Astrocyte (in vitro differentiated cells and primary cell): Measurements from ENCODE around the gene SGIP1. TPM values are rescaled to one million over a fixed set of nuclear protein-coding genes. Genes with fewer than 3 reads are reported as not detected.
"Not testable (repeated sequence)": the region's sequence is repeated elsewhere in the genome, so short reads cannot be mapped to it uniquely, and the experiment has no call there.

Experiments
- DNase-seq: peaks from one replicate; pipeline ENCODE4 v3.0.0-alpha.2; 2010; ENCODE audit warnings: low read depth
- FAIRE-seq: peaks from 2 replicates; lab custom pipeline; 2011; peaks lifted over from hg19 to GRCh38; lab: Jason Lieb, UNC
- H2AFZ ChIP-seq: 2 replicates; pipeline ENCODE4 v1.6.0; 2012; ENCODE audit warnings: low read depth, low read length, inconsistent platforms
- H3K27ac ChIP-seq: 2 replicates; pipeline ENCODE4 v1.5.1; 2011; ENCODE audit warnings: low read depth, low read length, inconsistent platforms
- H3K27me3 ChIP-seq: 2 replicates; pipeline ENCODE4 v1.6.0; 2011; ENCODE audit warnings: low read length, inconsistent platforms; ENCODE audit not compliant: insufficient read depth
- H3K36me3 ChIP-seq: 2 replicates; pipeline ENCODE4 v1.5.1; 2011; ENCODE audit warnings: low read length, inconsistent platforms; ENCODE audit not compliant: insufficient read depth
- H3K4me1 ChIP-seq: 2 replicates; pipeline ENCODE4 v1.5.1; 2011; ENCODE audit warnings: low read length, inconsistent platforms; ENCODE audit not compliant: insufficient read depth
- H3K4me2 ChIP-seq: 2 replicates; pipeline ENCODE4 v1.6.0; 2012; ENCODE audit warnings: low read length, inconsistent platforms
- H3K4me3 ChIP-seq: 2 replicates; pipeline ENCODE4 v1.5.1; 2011; ENCODE audit warnings: low read depth, mild to moderate bottlenecking, low read length, inconsistent platforms; ENCODE audit not compliant: insufficient read depth
- H3K79me2 ChIP-seq: 2 replicates; pipeline ENCODE4 v1.6.0; 2012; ENCODE audit warnings: mild to moderate bottlenecking, low read length, inconsistent platforms; ENCODE audit not compliant: insufficient read depth
- H3K9ac ChIP-seq: 2 replicates; pipeline ENCODE4 v1.6.0; 2012; ENCODE audit warnings: mild to moderate bottlenecking, low read length, inconsistent platforms
- H3K9me3 ChIP-seq: 2 replicates; pipeline ENCODE4 v1.5.1; 2012; ENCODE audit warnings: low read depth, mild to moderate bottlenecking, low read length, inconsistent platforms; ENCODE audit not compliant: insufficient read depth
- H4K20me1 ChIP-seq: 2 replicates; pipeline ENCODE4 v1.6.0; 2012; ENCODE audit warnings: low read length, inconsistent platforms; ENCODE audit not compliant: insufficient read depth
- H3K27ac Mint-ChIP-seq: one replicate; pipeline ENCODE4 v1.8.0; 2021; ENCODE audit warnings: mild to moderate bottlenecking, mixed read lengths; ENCODE audit not compliant: unreplicated experiment
- H3K27me3 Mint-ChIP-seq: one replicate; pipeline ENCODE4 v1.8.0; 2021; ENCODE audit warnings: low read depth, mixed read lengths; ENCODE audit not compliant: unreplicated experiment
- H3K36me3 Mint-ChIP-seq: one replicate; pipeline ENCODE4 v1.8.0; 2021; ENCODE audit warnings: low read depth, mixed read lengths; ENCODE audit not compliant: unreplicated experiment
- H3K4me1 Mint-ChIP-seq: one replicate; pipeline ENCODE4 v1.8.0; 2021; ENCODE audit warnings: low read depth, mixed read lengths; ENCODE audit not compliant: unreplicated experiment
- H3K4me3 Mint-ChIP-seq: one replicate; pipeline ENCODE4 v1.8.0; 2021; ENCODE audit warnings: mild to moderate bottlenecking, moderate library complexity, mixed read lengths; ENCODE audit not compliant: unreplicated experiment
- H3K9me3 Mint-ChIP-seq: one replicate; pipeline ENCODE4 v1.8.0; 2021; ENCODE audit warnings: mild to moderate bottlenecking, mixed read lengths; ENCODE audit not compliant: unreplicated experiment
- CTCF ChIP-seq: IDR thresholded peaks from 2 replicates; pipeline ENCODE4 v1.5.1; 2011; ENCODE audit warnings: low read depth, mild to moderate bottlenecking, inconsistent platforms, low read length, moderate library complexity; ENCODE audit not compliant: insufficient read depth
- EZH2 ChIP-seq: IDR thresholded peaks from 2 replicates; pipeline ENCODE4 v1.6.1; 2012; ENCODE audit warnings: mild to moderate bottlenecking, low read length, inconsistent platforms; ENCODE audit not compliant: insufficient read depth
- microRNA-seq: library from miRNA; unstranded; fragments of <30 nt; microRNA quantifications from one replicate; pipeline ENCODE4 v1.2.0, GENCODE V29; 2020
- total RNA-seq: library from RNA; stranded (reverse); gene quantifications from 2 replicates; pipeline ENCODE4 v1.2.1, GENCODE V29; 2021

The SGIP1 gene
- total RNA-seq, 1 donor from 2014 or later = 8.8 TPM

- Histone ChIP-seq H3K4me2 (no peak overlapping the region), H3K9ac (no peak overlapping the region), H3K27me3 (no peaks in the 10 kb centered on the region), H3K27ac (no peak overlapping the region), H3K4me1 (no peaks in the 10 kb centered on the region), H2AFZ (no peak overlapping the region), H3K79me2 (no peaks in the 10 kb centered on the region), H3K4me3 (no peak overlapping the region), H4K20me1 (no peaks in the 10 kb centered on the region), H3K36me3 (no peaks in the 10 kb centered on the region), H3K9me3 (no peaks in the 10 kb centered on the region)
- FAIRE-seq = no peak
- no peak for DNase-seq
- Mint-ChIP-seq H3K4me1 (peaks cover 2% of the 10 kb centered on the region), H3K27ac (no peak overlapping the region), H3K4me3 (no peak overlapping the region), H3K27me3 (peaks cover 2% of the 10 kb centered on the region), H3K36me3 (no peaks in the 10 kb centered on the region), H3K9me3 (peaks cover 5% of the 10 kb centered on the region)
- TF ChIP-seq EZH2 (no peak), CTCF (no peak)
Measured at GRCh38 chr1:66788231-66788939, 254.4 kb downstream of the SGIP1 start.

- Mint-ChIP-seq H3K36me3 (no peaks in the 10 kb centered on the region), H3K9me3 (no peaks in the 10 kb centered on the region), H3K4me1 (peaks cover 2% of the 10 kb centered on the region), H3K27me3 (no peaks in the 10 kb centered on the region), H3K27ac (no peak overlapping the region), H3K4me3 (no peak overlapping the region)
- no peak overlapping the region for H3K27ac ChIP-seq
- H3K4me3 ChIP-seq = no peak overlapping the region
- DNase-seq = no peak
- H3K9me3 ChIP-seq = no peaks in the 10 kb centered on the region
- H3K4me1 ChIP-seq = no peaks in the 10 kb centered on the region
- H3K36me3 ChIP-seq = no peaks in the 10 kb centered on the region
- no peak overlapping the region for H3K4me2 ChIP-seq
- H3K9ac ChIP-seq = no peak overlapping the region
- TF ChIP-seq EZH2 = no peak
- no peak for TF ChIP-seq CTCF
- H2AFZ ChIP-seq = no peak overlapping the region
- H4K20me1 ChIP-seq = no peaks in the 10 kb centered on the region
- FAIRE-seq = no peak
- no peaks in the 10 kb centered on the region for H3K79me2 ChIP-seq
- no peaks in the 10 kb centered on the region for H3K27me3 ChIP-seq
Measured at GRCh38 chr1:66791621-66792610, 258.0 kb downstream of the SGIP1 start.

- not testable (repeated sequence) for H3K27ac Mint-ChIP-seq, H3K4me3 Mint-ChIP-seq, DNase-seq, H3K27ac ChIP-seq, H3K4me1 ChIP-seq, H3K9me3 ChIP-seq, H3K4me3 ChIP-seq, H3K9me3 Mint-ChIP-seq, H2AFZ ChIP-seq, H3K9ac ChIP-seq, FAIRE-seq, H3K36me3 ChIP-seq, H4K20me1 ChIP-seq, H3K36me3 Mint-ChIP-seq, H3K79me2 ChIP-seq, H3K27me3 ChIP-seq, H3K27me3 Mint-ChIP-seq, H3K4me1 Mint-ChIP-seq, H3K4me2 ChIP-seq
Measured at GRCh38 chr1:66795839-66796238, 261.9 kb downstream of the SGIP1 start.

Small RNAs within 50 kb of the gene (microRNA-seq; reads per million reads assigned to microRNA genes)
- gene MIR3117 = 12.3 reads per million, percentile 40 among the genes with 10 or more reads in this experiment

Other genes with a start within 250 kb of the SGIP1 start
- 0.20 TPM in 1 of 2 replicates, not detected in the other for gene DYNLT5, start 218.3 kb downstream of the SGIP1 start, total RNA-seq